B cell (primary cell): ENCODE data around the gene PSENEN. TPM values are rescaled to one million over a fixed set of nuclear protein-coding genes. Genes with fewer than 3 reads are reported as not detected.

Experiments used
- ATAC-seq: fragments of 200-7000 bp; cut with Tn5 transposase; one replicate; pipeline ENCODE4 v1.10.0; 2021; ENCODE audit warnings: low read depth, mild to moderate bottlenecking, moderate number of reproducible peaks, moderate library complexity
- CTCF ChIA-PET: fragments of 350-600 bp; sonication (Branson Sonifier 250); formaldehyde crosslinking; loops from one replicate; lab custom pipeline; 2021; ENCODE audit warnings: antibody characterized with exemption, inconsistent platforms; lab: Charles Lee
- POLR2A ChIA-PET: fragments of 350-600 bp; sonication (Branson Sonifier 250); formaldehyde crosslinking; loops from one replicate; lab custom pipeline; 2021; ENCODE audit warnings: antibody characterized with exemption; lab: Charles Lee
- DNase-seq: peaks from one replicate; pipeline ENCODE4 v3.0.0; 2013
- H2AFZ ChIP-seq: 2 replicates; pipeline ENCODE4 v1.6.1; 2012; ENCODE audit warnings: mild to moderate bottlenecking, low read depth, low read length; ENCODE audit not compliant: insufficient read depth, poor library complexity, severe bottlenecking
- H3K27ac ChIP-seq, 2 donors: 1 replicate in 1 of 2; 2 replicates in 1 of 2; pipeline ENCODE4 v1.5.1; 2012 to 2013; ENCODE audit warnings: low read length in 2 of 2, mild to moderate bottlenecking in 2 of 2, moderate library complexity in 1 of 2
- H3K27me3 ChIP-seq, 4 experiments: fragments of 200-600 bp in 1 of 4; sonication (generic) in 1 of 4; replicated peaks in 1 of 4; 1 replicate in 2 of 4; 2 replicates in 2 of 4; pipeline versions ENCODE4 v1.6.1 to v1.7.0; 2013 to 2016; ENCODE audit warnings: low read length in 3 of 4, mild to moderate bottlenecking in 2 of 4, mixed read lengths in 1 of 4, moderate library complexity in 1 of 4; ENCODE audit not compliant: insufficient read depth in 4 of 4, control insufficient read depth in 3 of 4; ENCODE audit errors: control extremely low read depth in 1 of 4
- H3K36me3 ChIP-seq, 2 experiments: replicated peaks in 1 of 2; 1 replicate in 1 of 2; 2 replicates in 1 of 2; pipeline versions ENCODE4 v1.6.1 to v1.7.1; 2013; ENCODE audit warnings: low read length in 1 of 2; ENCODE audit not compliant: insufficient read depth in 2 of 2, control insufficient read depth in 1 of 2; ENCODE audit errors: control extremely low read depth in 1 of 2, extremely low read depth in 1 of 2
- H3K4me1 ChIP-seq, 2 donors: fragments of 200-600 bp in 1 of 2; sonication (generic) in 1 of 2; 1 replicate in 1 of 2; 2 replicates in 1 of 2; pipeline versions ENCODE4 v1.5.1 to v1.6.1; 2013 to 2017; ENCODE audit warnings: low read length in 2 of 2; ENCODE audit not compliant: control insufficient read depth in 2 of 2, insufficient read depth in 2 of 2
- H3K4me2 ChIP-seq: replicated peaks from 2 replicates; pipeline ENCODE3; 2012; ENCODE audit warnings: mild to moderate bottlenecking, low read depth, low read length; ENCODE audit not compliant: poor library complexity, severe bottlenecking
- H3K4me3 ChIP-seq, 5 experiments: fragments of 200-600 bp in 1 of 5; sonication (generic) in 1 of 5; 1 replicate in 3 of 5; 2 replicates in 2 of 5; pipeline versions ENCODE4 v1.5.1 to v1.7.0; 2011 to 2016; ENCODE audit warnings: low read length in 4 of 5, mild to moderate bottlenecking in 4 of 5, low read depth in 2 of 5, control low read depth in 1 of 5, moderate library complexity in 1 of 5; ENCODE audit not compliant: insufficient read depth in 1 of 5; ENCODE audit errors: control extremely low read depth in 1 of 5, extremely low read depth in 1 of 5
- H3K79me2 ChIP-seq: fragments of 200-600 bp; sonication (generic); one replicate; pipeline ENCODE4 v1.6.0; 2016; ENCODE audit warnings: low read length; ENCODE audit not compliant: control insufficient read depth, insufficient read depth
- H3K9ac ChIP-seq: fragments of 200-600 bp; sonication (generic); 2 replicates; pipeline ENCODE4 v1.6.1; 2017; ENCODE audit warnings: mild to moderate bottlenecking, low read length, moderate library complexity
- H3K9me3 ChIP-seq, 3 donors: one replicate each; pipeline versions ENCODE4 v1.6.1 to v1.7.1; 2013; ENCODE audit warnings: low read length in 2 of 3; ENCODE audit not compliant: control insufficient read depth in 2 of 3, insufficient read depth in 1 of 3; ENCODE audit errors: control extremely low read depth in 1 of 3
- H4K20me1 ChIP-seq: 2 replicates; pipeline ENCODE4 v1.6.0; 2012; ENCODE audit warnings: mild to moderate bottlenecking, low read length; ENCODE audit not compliant: insufficient read depth, control insufficient read depth, poor library complexity, severe bottlenecking
- H3K27ac Mint-ChIP-seq: one replicate; pipeline ENCODE4 v1.8.0; 2021; ENCODE audit warnings: mixed read lengths
- H3K27me3 Mint-ChIP-seq: one replicate; pipeline ENCODE4 v1.8.0; 2021; ENCODE audit warnings: mixed read lengths
- H3K4me1 Mint-ChIP-seq: one replicate; pipeline ENCODE4 v1.8.0; 2021; ENCODE audit warnings: mixed read lengths
- H3K4me3 Mint-ChIP-seq: one replicate; pipeline ENCODE4 v1.8.0; 2021; ENCODE audit warnings: mixed read lengths
- H3K9me3 Mint-ChIP-seq: one replicate; pipeline ENCODE4 v1.8.0; 2022; ENCODE audit warnings: mixed read lengths; ENCODE audit not compliant: insufficient read depth
- CTCF ChIP-seq: fragments of 200-600 bp; IDR thresholded peaks from one replicate; pipeline ENCODE4 v1.8.0; 2022; ENCODE audit warnings: antibody characterized with exemption, mild to moderate bottlenecking
- EZH2 ChIP-seq: IDR thresholded peaks from 2 replicates; pipeline ENCODE4 v1.6.1; 2012; ENCODE audit warnings: borderline replicate concordance, low read depth, mild to moderate bottlenecking, moderate library complexity, low read length; ENCODE audit not compliant: insufficient read depth, poor library complexity, severe bottlenecking
- WGBS: methylation state at CpG from one replicate; pipeline ENCODE4 v1.1.5; 2013; ENCODE audit warnings: missing lambda C conversion rate; ENCODE audit not compliant: insufficient coverage; 5-methylcytosine and 5-hydroxymethylcytosine counted together
- intact Hi-C: fragments of 100-400 bp; cut with micrococcal nuclease; formaldehyde crosslinking; loops from one replicate; pipeline ENCODE4 v1.10.0; 2022
- polyA plus RNA-seq: library from polyadenylated mRNA; depleted of rRNA; stranded (reverse); fragments of >200 nt; gene quantifications from 2 replicates; pipeline ENCODE4 v1.2.3, GENCODE V29; 2012
- total RNA-seq, 2 donors: library from RNA; stranded (reverse); fragments of 120-200 nt in 1 of 2; gene quantifications; 1 replicate in 1 of 2; 2 replicates in 1 of 2; pipeline versions ENCODE4 v1.2.3 to v1.2.4, GENCODE V29; 2013 to 2022

PSENEN gene
- total and polyA plus RNA-seq, 2 donors (not counting 1 experiment from before 2014, with no cell fraction given), result 17.7 to 36.4 TPM

DNA sequence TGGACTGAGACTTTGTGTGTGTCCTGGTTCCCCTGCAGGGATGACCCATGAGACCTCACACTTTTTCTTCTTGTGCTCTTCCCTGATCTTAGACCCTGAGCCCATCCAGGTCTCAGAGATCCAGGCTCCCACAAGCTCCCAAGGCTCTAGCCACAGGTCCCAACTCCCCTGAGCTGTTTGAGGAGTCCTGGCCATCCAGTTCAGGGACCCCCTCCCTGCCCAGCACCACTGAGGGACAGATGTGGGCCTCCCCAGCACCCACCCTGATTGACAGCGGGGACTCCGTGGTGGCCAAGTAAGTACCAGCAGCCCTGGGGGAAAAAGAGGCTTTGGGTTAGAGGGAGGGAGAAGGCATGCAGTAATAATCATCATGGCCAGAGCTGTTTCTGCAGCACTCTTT, 14.2 kb downstream of the PSENEN start:
- Histone ChIP-seq H3K36me3 (peaks cover 0 to 14% of the 10 kb centered on the region in 2 experiments), H3K4me2 (no peak overlapping the region), H3K27me3 (peaks cover 0 to 23% (median 10%) of the 10 kb centered on the region in 4 experiments), H4K20me1 (no peaks in the 10 kb centered on the region), H3K9ac (no peak overlapping the region), H3K27ac (no peak overlapping the region), H2AFZ (no peak overlapping the region), H3K4me1 (peaks cover 24 to 35% of the 10 kb centered on the region in 2 donors), H3K79me2 (peaks cover 29% of the 10 kb centered on the region), H3K9me3 (peaks cover 0 to 10% (median 0%) of the 10 kb centered on the region in 3 donors), H3K4me3 (no peak overlapping the region)
- Mint-ChIP-seq H3K27me3 (peaks cover 13% of the 10 kb centered on the region), H3K4me1 (peaks cover 33% of the 10 kb centered on the region), H3K9me3 (no peaks in the 10 kb centered on the region), H3K27ac (no peak overlapping the region), H3K4me3 (peak overlapping the region; percentile 99)
- no peak for TF ChIP-seq EZH2
- no peak for TF ChIP-seq CTCF
- ChIA-PET CTCF (no interaction called here), POLR2A (no interaction called here)
- DNase-seq (no peak), ATAC-seq (no peak)
- WGBS, result no CpG with 5 or more reads among the region's 2 CpGs
- intact Hi-C loops, result loop anchor here (5.0 kb wide), 1 partner anchor 67 kb away; no protein-coding TSS in a partner anchor

- ATAC-seq, result no peak
- Histone ChIP-seq H4K20me1 (no peaks in the 10 kb centered on the region), H3K27ac (no peak overlapping the region), H3K36me3 (peaks cover 0 to 20% of the 10 kb centered on the region in 2 experiments), H3K4me3 (no peak overlapping the region), H3K9ac (no peak overlapping the region), H2AFZ (no peak overlapping the region), H3K27me3 (peaks cover 0 to 15% (median 8%) of the 10 kb centered on the region in 4 experiments), H3K4me1 (peaks cover 17 to 29% of the 10 kb centered on the region in 2 donors), H3K9me3 (peaks cover 0 to 5% (median 0%) of the 10 kb centered on the region in 3 donors), H3K4me2 (no peak overlapping the region), H3K79me2 (peaks cover 29% of the 10 kb centered on the region)
- POLR2A ChIA-PET, result no interaction called here
- DNase-seq, result no peak
- Mint-ChIP-seq H3K9me3 (no peaks in the 10 kb centered on the region), H3K27ac (no peak overlapping the region), H3K4me1 (peaks cover 27% of the 10 kb centered on the region), H3K4me3 (no peak overlapping the region), H3K27me3 (peaks cover 7% of the 10 kb centered on the region)
- intact Hi-C loops, result no loop called here
- no peak for TF ChIP-seq CTCF
- TF ChIP-seq EZH2, result no peak
- 100% methylated on average over 3 of the region's 4 CpGs for WGBS
- CTCF ChIA-PET, result no interaction called here
These were observed 15.4 kb downstream of the PSENEN start for GRCh38 chr19:35760711-35761349.
